K562 (cell line): ENCODE data around the gene CHD2. TPM values are rescaled to one million over a fixed set of nuclear protein-coding genes. Genes with fewer than 3 reads are reported as not detected.

Experiments
- ATAC-seq: fragments of 200-7000 bp; cut with Tn5 transposase; 3 replicates; pipeline ENCODE4 v1.9.1; 2020; ENCODE audit warnings: moderate library complexity
- BruUV-seq: library from RNA; stranded (reverse); fragments of 400-500 nt; replicated peaks from 2 replicates; lab custom pipeline; 2021; lab: Mats Ljungman, UMichigan
- CTCF ChIA-PET: fragments of 300-600 bp; formaldehyde crosslinking; extraction: SDS; loops from one replicate; lab custom pipeline; 2021; ENCODE audit warnings: low intra/inter-chr PET ratio; lab: Yijun Ruan, JAX
- POLR2A ChIA-PET: fragments of 300-600, 350-650 bp; sonication (Branson Sonifier 250); formaldehyde crosslinking; extraction: SDS; loops from one replicate; lab custom pipeline; 2021; ENCODE audit warnings: antibody characterized with exemption, inconsistent platforms; lab: Yijun Ruan, JAX
- DNase-seq, 4 experiments: peaks; one replicate each; pipeline versions ENCODE4 v3.0.0 to v3.0.0-alpha.2; 2011 to 2018; ENCODE audit warnings: low spot score in 3 of 4, mixed read lengths in 3 of 4; ENCODE audit errors: extremely low read depth in 1 of 4
- FAIRE-seq: peaks from 2 replicates; lab custom pipeline; 2011; peaks lifted over from hg19 to GRCh38; lab: Jason Lieb, UNC
- H2AFZ ChIP-seq: 2 replicates; pipeline ENCODE4 v1.6.0; 2011; ENCODE audit warnings: low read depth, low read length, control low read depth, inconsistent platforms
- H3K27ac ChIP-seq: fragments of 200-600 bp; 3 replicates; pipeline ENCODE4 v1.8.0; 2011; ENCODE audit warnings: low read depth, mild to moderate bottlenecking, control low read depth, inconsistent platforms, low read length, moderate library complexity, mixed read lengths; ENCODE audit errors: extremely low read depth
- H3K27me3 ChIP-seq, 2 experiments: fragments of 300-600 bp in 1 of 2; 2 replicates in 1 of 2; 3 replicates in 1 of 2; pipeline versions ENCODE4 v1.6.0 to v1.8.0; 2011; ENCODE audit warnings: inconsistent platforms in 2 of 2, low read length in 2 of 2, mild to moderate bottlenecking in 1 of 2, mixed read lengths in 1 of 2, moderate library complexity in 1 of 2; ENCODE audit not compliant: control insufficient read depth in 2 of 2, insufficient read depth in 2 of 2
- H3K36me3 ChIP-seq: fragments of 300-600 bp; 3 replicates; pipeline ENCODE4 v1.8.0; 2011; ENCODE audit warnings: mild to moderate bottlenecking, low read length, inconsistent platforms; ENCODE audit not compliant: control insufficient read depth, insufficient read depth
- H3K4me1 ChIP-seq, 2 experiments: fragments of 200-600 bp in 1 of 2; replicated peaks in 1 of 2; 2 replicates in 1 of 2; 3 replicates in 1 of 2; pipeline versions ENCODE4 v1.5.1 to v1.8.0; 2011; ENCODE audit warnings: inconsistent platforms in 2 of 2, low read length in 2 of 2, mild to moderate bottlenecking in 1 of 2, mixed read lengths in 1 of 2, moderate library complexity in 1 of 2; ENCODE audit not compliant: control insufficient read depth in 2 of 2, insufficient read depth in 2 of 2
- H3K4me2 ChIP-seq: 2 replicates; pipeline ENCODE4 v1.6.1; 2011; ENCODE audit warnings: low read length, control low read depth, inconsistent platforms, mixed read lengths; ENCODE audit not compliant: insufficient read depth
- H3K4me3 ChIP-seq: fragments of 200-600 bp; sonication (generic), shearing (Covaris generic); 2 replicates; pipeline ENCODE4 v1.5.1; 2016; ENCODE audit warnings: control low read depth, inconsistent platforms
- H3K79me2 ChIP-seq: fragments of 200-600 bp; 3 replicates; pipeline ENCODE4 v1.8.0; 2011; ENCODE audit warnings: low read length, inconsistent platforms; ENCODE audit not compliant: control insufficient read depth, insufficient read depth
- H3K9ac ChIP-seq, 2 experiments: 2 replicates each; pipeline versions ENCODE4 v1.6.0 to v1.6.1; 2011; ENCODE audit warnings: low read depth in 2 of 2, low read length in 2 of 2, control low read depth in 1 of 2, inconsistent platforms in 1 of 2, mild to moderate bottlenecking in 1 of 2, mixed read lengths in 1 of 2; ENCODE audit not compliant: insufficient read depth in 1 of 2
- H3K9me1 ChIP-seq: one replicate; pipeline ENCODE4 v1.6.0; 2011; ENCODE audit warnings: inconsistent platforms, mild to moderate bottlenecking, low read length, moderate library complexity; ENCODE audit not compliant: control insufficient read depth, insufficient read depth
- H3K9me3 ChIP-seq: replicated peaks from 2 replicates; pipeline ENCODE4 v1.5.1; 2011; ENCODE audit warnings: low read depth, low read length, inconsistent platforms; ENCODE audit not compliant: control insufficient read depth, insufficient read depth
- H4K20me1 ChIP-seq: replicated peaks from 2 replicates; pipeline ENCODE4 v1.6.1; 2011; ENCODE audit warnings: low read length, inconsistent platforms, mixed read lengths; ENCODE audit not compliant: control insufficient read depth, insufficient read depth
- RBM34 ChIP-seq: fragments of 200-400 bp; formaldehyde crosslinking; IDR thresholded peaks from 2 replicates; pipeline ENCODE4 v1.6.1; 2018; ENCODE audit warnings: low read length, borderline replicate concordance; ENCODE audit not compliant: insufficient read depth
- ZKSCAN1 ChIP-seq: fragments of 150-350 bp; IDR thresholded peaks from 2 replicates; pipeline ENCODE4 v1.6.1; 2016; ENCODE audit warnings: low read depth, low read length
- WGBS: fragments of 100-300 bp; shearing (Covaris generic); methylation state at CpG from one replicate; pipeline ENCODE4 v1.1.6; 2016; ENCODE audit warnings: low coverage, mixed read lengths; ENCODE audit not compliant: insufficient coverage; ENCODE audit errors: missing lambda C conversion rate; 5-methylcytosine and 5-hydroxymethylcytosine counted together
- in situ Hi-C: fragments of 300-500 bp; cut with MboI; formaldehyde crosslinking; loops from 4 replicates; pipeline ENCODE4 v1.15.0; 2018; ENCODE audit warnings: inconsistent platforms, mixed read lengths
- intact Hi-C: fragments of 100-400 bp; cut with micrococcal nuclease; formaldehyde crosslinking; loops from 2 replicates; pipeline ENCODE4 v1.14.2; 2022
- polyA plus RNA-seq, 8 experiments: library from polyadenylated mRNA; depleted of rRNA in 4 of 8; stranded (reverse) in 5 of 8; unstranded in 3 of 8; fragments of >200 nt; fragmentation: Nextera tagmentation in 2 of 8; fragmentation: Illumina TruSeq in 1 of 8; extraction: Ambion mirVana in 2 of 8; extraction: Trizol in 1 of 8; gene quantifications; 2 replicates each; pipeline versions ENCODE4 v1.2.1 to v1.2.3, GENCODE V29; 2011 to 2014; ENCODE audit warnings: inconsistent platforms in 1 of 8, missing spikeins in 1 of 8
- total RNA-seq, 7 experiments: library from RNA; depleted of rRNA in 6 of 7; stranded (reverse); fragments of >200 nt in 6 of 7; fragmentation: Illumina TruSeq in 2 of 7; extraction: Trizol in 2 of 7; gene quantifications; 2 replicates each; pipeline versions ENCODE4 v1.2.1 to v1.2.3, GENCODE V29; 2011 to 2021; ENCODE audit warnings: low replicate concordance in 1 of 7
- TF ChIP-seq, protein P1 (sequence below): fragments of 250-450 bp; sonication (Bioruptor Pico); IDR thresholded peaks from 2 replicates; pipeline ENCODE4 v1.5.1; 2021; ENCODE audit warnings: mild to moderate bottlenecking

Gene CHD2
- total and polyA plus RNA-seq, 9 of the 15 experiments (the other 6 are each of a cell fraction or from before 2014, with no cell fraction given): 38.9 to 70.8 (median 56.2) TPM

DNA sequence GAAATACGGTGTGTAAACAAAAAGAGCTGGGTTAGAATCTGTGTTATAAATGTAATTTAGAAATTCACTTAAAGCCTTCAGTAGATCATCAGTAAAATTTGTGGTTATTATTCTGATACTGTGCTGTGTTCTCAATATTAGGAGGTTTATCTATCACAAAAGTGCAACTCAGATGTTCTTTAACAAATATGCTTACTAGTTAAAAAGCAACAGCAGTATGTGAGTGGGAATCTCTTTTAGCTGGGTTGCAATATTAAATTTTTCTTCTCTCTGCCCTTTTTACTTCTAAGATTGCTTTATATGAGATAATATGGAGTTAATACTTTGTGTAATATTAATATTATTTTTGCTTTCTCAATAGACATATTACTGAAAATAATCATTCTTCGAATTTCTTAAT is 53.4 kb downstream of the CHD2 start (continued):
- TF ChIP-seq, protein P1, sequence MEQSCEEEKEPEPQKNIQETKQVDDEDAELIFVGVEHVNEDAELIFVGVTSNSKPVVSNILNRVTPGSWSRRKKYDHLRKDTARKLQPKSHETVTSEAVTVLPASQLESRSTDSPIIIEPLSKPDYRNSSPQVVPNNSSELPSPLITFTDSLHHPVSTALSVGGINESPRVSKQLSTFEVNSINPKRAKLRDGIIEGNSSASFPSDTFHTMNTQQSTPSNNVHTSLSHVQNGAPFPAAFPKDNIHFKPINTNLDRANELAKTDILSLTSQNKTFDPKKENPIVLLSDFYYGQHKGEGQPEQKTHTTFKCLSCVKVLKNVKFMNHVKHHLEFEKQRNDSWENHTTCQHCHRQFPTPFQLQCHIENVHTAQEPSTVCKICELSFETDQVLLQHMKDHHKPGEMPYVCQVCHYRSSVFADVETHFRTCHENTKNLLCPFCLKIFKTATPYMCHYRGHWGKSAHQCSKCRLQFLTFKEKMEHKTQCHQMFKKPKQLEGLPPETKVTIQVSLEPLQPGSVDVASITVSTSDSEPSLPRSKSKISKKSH (CRISPR knock-in tag): no peak

DNA sequence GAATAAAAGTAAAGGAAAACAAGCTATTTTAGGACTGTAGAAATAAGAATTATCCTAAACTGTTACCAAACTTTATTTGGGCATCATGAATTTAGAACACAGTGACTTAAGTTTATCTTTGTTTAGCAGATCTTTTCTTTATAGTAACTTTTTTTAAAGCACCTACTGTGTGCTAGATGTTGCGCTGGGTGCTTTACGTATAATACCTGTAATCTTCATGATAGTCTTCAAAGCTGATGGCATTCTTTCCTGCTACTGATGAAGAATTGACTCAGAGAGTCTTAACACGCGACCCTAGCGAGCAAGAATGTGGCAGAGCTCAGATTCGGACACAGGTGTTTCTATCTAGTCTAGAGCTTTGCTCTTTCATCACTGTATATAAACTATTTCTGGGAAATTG is 53.9 kb downstream of the CHD2 start:
- H3K27me3 ChIP-seq: no peaks in the 10 kb centered on the region
- H3K4me1 ChIP-seq: no peaks in the 10 kb centered on the region
- H3K9me3 ChIP-seq: peaks cover 7% of the 10 kb centered on the region; the same call in 1 of the 2 replicates
- no peak overlapping the region for H3K4me3 ChIP-seq
- ChIA-PET POLR2A (interaction anchor here (0.7 to 1.5 kb wide), 4 partner anchors 14 to 145 kb away, joined by 3 to 5 read pairs (median 4); no protein-coding TSS in a partner anchor), CTCF (no interaction called here)
- no peaks in the 10 kb centered on the region for H3K9me1 ChIP-seq
- 97% methylated on average over 6 of the region's 6 CpGs for WGBS
- FAIRE-seq (peak; percentile 11), DNase-seq (no peak), ATAC-seq (no peak)
- in situ Hi-C loops (no loop called here), intact Hi-C loops (no loop called here)
- no peak overlapping the region for H2AFZ ChIP-seq
- no peaks in the 10 kb centered on the region for H4K20me1 ChIP-seq
- peaks cover 5% of the 10 kb centered on the region; the same call in 1 of the 3 replicates for H3K79me2 ChIP-seq
- no peak overlapping the region for H3K4me2 ChIP-seq
- no peak overlapping the region for H3K9ac ChIP-seq
- H3K27ac ChIP-seq: no peak overlapping the region
- H3K36me3 ChIP-seq: peaks cover 92% of the 10 kb centered on the region
- TF ChIP-seq ZKSCAN1 (peak; percentile 96), RBM34 (no peak)
- BruUV-seq: no TSS peak
